H1 (cell line): ENCODE data around the gene FNIP2. TPM values are rescaled to one million over a fixed set of nuclear protein-coding genes. Genes with fewer than 3 reads are reported as not detected.

Experiments used
- ASH2L ChIP-seq: fragments of 200-600, 300-600 bp; sonication (generic); IDR thresholded peaks from one replicate; pipeline ENCODE4 v1.7.1; 2017; ENCODE audit warnings: low read length
- BRCA1 ChIP-seq: IDR thresholded peaks from 2 replicates; pipeline ENCODE4 v1.6.1; 2012; ENCODE audit warnings: low read depth, low read length, improper control_type of control experiment
- CHD7 ChIP-seq: fragments of 300-600 bp; sonication (generic); IDR thresholded peaks from 2 replicates; pipeline ENCODE4 v1.7.1; 2012; ENCODE audit warnings: low read length, moderate library complexity, mild to moderate bottlenecking, inconsistent platforms; ENCODE audit not compliant: insufficient replicate concordance
- EGR1 ChIP-seq: IDR thresholded peaks from 2 replicates; pipeline ENCODE4 v1.6.1; 2011; ENCODE audit warnings: low read depth, low read length, borderline replicate concordance
- RNF2 ChIP-seq: fragments of 200-900, 300-1000 bp; sonication (generic); IDR thresholded peaks from 2 replicates; pipeline ENCODE4 v1.7.1; 2016; ENCODE audit warnings: borderline replicate concordance, low read depth, mild to moderate bottlenecking, antibody characterized with exemption, low read length; ENCODE audit not compliant: poor library complexity, severe bottlenecking; ENCODE audit errors: missing control alignments
- SIN3A ChIP-seq, 2 experiments: IDR thresholded peaks in 1 of 2; conservative IDR thresholded peaks in 1 of 2; 2 replicates each; pipeline ENCODE4 v1.6.1; 2011 to 2012; ENCODE audit warnings: low read length in 2 of 2, improper control_type of control experiment in 1 of 2, low read depth in 1 of 2, mild to moderate bottlenecking in 1 of 2
- SRF ChIP-seq: IDR thresholded peaks from 2 replicates; pipeline ENCODE4 v1.6.1; 2011; ENCODE audit warnings: mild to moderate bottlenecking, low read depth, low read length, moderate library complexity
- SUZ12 ChIP-seq: fragments of 200-600 bp; sonication (generic); IDR thresholded peaks from 2 replicates; pipeline ENCODE4 v1.6.1; 2012; ENCODE audit warnings: mild to moderate bottlenecking, inconsistent platforms, low read length, moderate library complexity, mixed read lengths
- YY1 ChIP-seq: IDR thresholded peaks from 2 replicates; pipeline ENCODE4 v1.6.1; 2011; ENCODE audit warnings: low read depth, mild to moderate bottlenecking, low read length
- ZNF274 ChIP-seq: IDR thresholded peaks from 2 replicates; pipeline ENCODE4 v1.7.0; 2012; ENCODE audit warnings: low read length, borderline replicate concordance; ENCODE audit errors: extremely low read depth
- polyA plus RNA-seq, 7 experiments: library from polyadenylated mRNA; depleted of rRNA in 3 of 7; stranded (reverse) in 5 of 7; unstranded in 2 of 7; fragments of >200 nt in 5 of 7; fragments of 200-250 nt in 2 of 7; gene quantifications; 1 replicate in 5 of 7; 2 replicates in 1 of 7; 4 replicates in 1 of 7; pipeline versions ENCODE4 v1.2.1 to v1.2.3, GENCODE V29; 2011 to 2013; ENCODE audit warnings: missing spikeins in 2 of 7, mixed read lengths in 2 of 7
- total RNA-seq: library from RNA; stranded (reverse); fragmentation: NEBNext Ultra II Directional; extraction: Animal tissue kit (Norgen Biotek cat#: 25700); gene quantifications from 2 replicates; pipeline ENCODE4 v1.2.1, GENCODE V29; 2021

The FNIP2 gene
- total and polyA plus RNA-seq, 2 of the 8 experiments (the other 6 are each of a cell fraction or from before 2014, with no cell fraction given): 4.0 to 13.0 TPM

GRCh38 chr4:158768555-158769174, at the start of gene FNIP2 (continued):
- TF ChIP-seq CHD7 (no peak), YY1 (no peak; the same call in 1 of the 2 replicates), ZNF274 (no peak), EGR1 (no peak), BRCA1 (no peak), SRF (no peak), SUZ12 (no peak), ASH2L (peak; percentile 76), SIN3A (conservative IDR thresholded peaks at IDR 0.05 in 1 of 2, IDR thresholded peaks at IDR 0.05 in 1 of 2; ENCODE audit: low read depth in 1 of 2, low read length in 2 of 2) (peak in 1 of 2 experiments; percentile 3; a peak in 1 of 4 replicates), RNF2 (no peak)
